ENCODE results near the gene SLC4A2. TPM values are rescaled to one million over a fixed set of nuclear protein-coding genes. Genes with fewer than 3 reads are reported as not detected.
A peak's percentile ranks its signal among the peaks of the same experiment; 100 is the strongest.

The SLC4A2 gene
- total and polyA plus RNA-seq, 2 of the 8 experiments (the other 6 are each of a cell fraction or from before 2014, with no cell fraction given) = 72.6 to 147 TPM

DNA sequence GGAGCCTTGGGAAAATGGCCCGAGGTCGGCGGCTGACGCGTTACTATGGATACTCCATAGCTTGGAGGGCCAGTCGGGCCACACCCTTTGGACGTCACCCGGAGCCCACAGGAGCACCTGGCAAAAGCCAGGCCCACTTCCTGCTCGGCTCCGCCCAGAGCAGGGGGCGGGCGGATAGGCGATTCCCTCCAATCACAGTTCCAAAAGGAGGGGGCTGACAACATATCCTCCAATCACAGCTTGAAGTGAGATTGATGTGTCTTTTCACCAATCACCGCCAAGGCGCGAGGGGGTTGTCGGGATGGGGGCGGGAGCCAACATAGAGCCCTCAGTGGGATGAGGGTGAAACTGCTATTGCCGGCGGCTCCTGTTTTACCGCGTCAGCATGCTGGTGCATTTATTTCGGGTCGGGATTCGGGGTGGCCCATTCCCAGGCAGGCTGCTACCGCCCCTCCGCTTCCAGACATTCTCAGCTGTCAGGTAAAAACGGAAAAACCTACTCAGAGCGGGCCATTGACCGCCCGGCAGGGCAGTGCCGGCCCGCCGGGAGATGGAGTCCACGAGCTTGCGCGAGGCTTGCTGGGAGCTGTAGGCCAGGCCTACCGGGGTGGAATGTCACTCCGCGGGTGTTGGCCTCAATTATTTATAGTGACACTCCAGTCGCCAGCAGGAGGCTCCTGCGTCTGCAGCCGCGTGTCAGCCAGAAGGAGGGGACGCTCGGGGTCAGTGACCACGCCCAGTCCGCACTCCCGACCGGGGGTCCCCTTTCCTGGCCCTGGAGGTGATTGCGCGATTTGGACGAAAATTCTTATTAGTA is 31.1 kb upstream of the SLC4A2 start, which contains the start of gene ABCB8 (continued):
- no peak for TF ChIP-seq RFX5 (IDR thresholded peaks at IDR 0.05; ENCODE audit: borderline replicate concordance, low read depth, low read length)
- no peak for TF ChIP-seq CBX8 (IDR thresholded peaks at IDR 0.05; ENCODE audit: borderline replicate concordance, low read depth, low read length)
- no peak for TF ChIP-seq SIRT6 (IDR thresholded peaks at IDR 0.05; ENCODE audit: low read length)
- peak; percentile 6; the same call in 1 of the 2 replicates for TF ChIP-seq BACH1 (IDR thresholded peaks at IDR 0.05; ENCODE audit: low read length)
- TF ChIP-seq, protein P1, sequence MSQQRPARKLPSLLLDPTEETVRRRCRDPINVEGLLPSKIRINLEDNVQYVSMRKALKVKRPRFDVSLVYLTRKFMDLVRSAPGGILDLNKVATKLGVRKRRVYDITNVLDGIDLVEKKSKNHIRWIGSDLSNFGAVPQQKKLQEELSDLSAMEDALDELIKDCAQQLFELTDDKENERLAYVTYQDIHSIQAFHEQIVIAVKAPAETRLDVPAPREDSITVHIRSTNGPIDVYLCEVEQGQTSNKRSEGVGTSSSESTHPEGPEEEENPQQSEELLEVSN (IDR thresholded peaks at IDR 0.05) = peak; percentile 35; the same call in 1 of the 2 replicates
- TF ChIP-seq SP1 (IDR thresholded peaks at IDR 0.05; ENCODE audit: low read depth, low read length) = peak; percentile 99
- peak; percentile 37 for TF ChIP-seq NANOG (IDR thresholded peaks at IDR 0.05; ENCODE audit: insufficient read depth, low read depth, low read length, poor library complexity, severe bottlenecking)
- TF ChIP-seq FOSL1 (IDR thresholded peaks at IDR 0.05; ENCODE audit: insufficient read depth, low read depth, low read length) = no peak
- TF ChIP-seq PHF8 (conservative IDR thresholded peaks at IDR 0.05; ENCODE audit: low read depth, low read length) = no peak; the same call in 1 of the 2 replicates
- TF ChIP-seq GABPA (IDR thresholded peaks at IDR 0.05; ENCODE audit: borderline replicate concordance, insufficient read depth, low read length) = no peak
- TF ChIP-seq TCF12 (IDR thresholded peaks at IDR 0.05; ENCODE audit: low read depth, low read length) = 0 out of 2 replicates have a peak, but pooled peaks have one; percentile 71
- TF ChIP-seq EGR1 (IDR thresholded peaks at IDR 0.05; ENCODE audit: borderline replicate concordance, low read depth, low read length) = no peak
- TF ChIP-seq KDM1A (IDR thresholded peaks at IDR 0.05; ENCODE audit: borderline replicate concordance, low read length) = no peak
- no peak for TF ChIP-seq RNF2 (IDR thresholded peaks at IDR 0.05; ENCODE audit: borderline replicate concordance, low read depth, low read length, missing control alignments, poor library complexity, severe bottlenecking)
- no peak for TF ChIP-seq JUN (IDR thresholded peaks at IDR 0.05; ENCODE audit: low read depth, low read length)

Measured in H1 (cell line).